ENCODE measurements around the gene SH3PXD2A. TPM values are rescaled to one million over a fixed set of nuclear protein-coding genes. Genes with fewer than 3 reads are reported as not detected.

SH3PXD2A gene
- total and polyA plus RNA-seq, 2 experiments from 2014 or later: 1.8 to 5.0 TPM

GRCh38 chr10:103549349-103549685 lies 306.1 kb downstream of the SH3PXD2A start (continued):
- TF ChIP-seq ZNF462 (CRISPR knock-in tag; IDR thresholded peaks at IDR 0.05) (no peak), CREB1 (CRISPR knock-in tag; IDR thresholded peaks at IDR 0.05; ENCODE audit: low read depth) (no peak), ZNF331 (CRISPR knock-in tag; IDR thresholded peaks at IDR 0.05; ENCODE audit: low read depth) (no peak)

GRCh38 chr10:103548581-103549348 lies 306.6 kb downstream of the SH3PXD2A start:
- no peaks in the 10 kb centered on the region for H3K9me2 ChIP-seq (ENCODE audit: insufficient read depth)
- DNase-seq (ENCODE audit: low spot score) (no peak), ATAC-seq (no peak)
- no peaks in the 10 kb centered on the region for H3F3A ChIP-seq (replicated peaks; ENCODE audit: low read depth)
- TF ChIP-seq ZNF462 (CRISPR knock-in tag; IDR thresholded peaks at IDR 0.05) (no peak), REST (IDR thresholded peaks at IDR 0.05; ENCODE audit: unreplicated experiment) (no peak)
- H4K20me1 ChIP-seq (replicated peaks; ENCODE audit: insufficient read depth): no peaks in the 10 kb centered on the region
- no peak overlapping the region for H2AFZ ChIP-seq
- H3K4me3 ChIP-seq: no peak overlapping the region
- H3K27ac Mint-ChIP-seq: no peak overlapping the region
- no peaks in the 10 kb centered on the region for H3K27me3 ChIP-seq (ENCODE audit: insufficient read depth)
- no peaks in the 10 kb centered on the region for H3K4me1 ChIP-seq (ENCODE audit: insufficient read depth)
- H3K27me3 Mint-ChIP-seq (ENCODE audit: insufficient read depth, low read depth, poor library complexity): peaks cover 11% of the 10 kb centered on the region
- no peak overlapping the region for H3K4me2 ChIP-seq
- no peaks in the 10 kb centered on the region for H3K9me3 Mint-ChIP-seq
- H3K27ac ChIP-seq (ENCODE audit: low read depth): no peak overlapping the region
- no peaks in the 10 kb centered on the region for H3K36me3 ChIP-seq (ENCODE audit: insufficient read depth)
- H3K4me1 Mint-ChIP-seq: peaks cover 5% of the 10 kb centered on the region; the same call in 2 of the 3 replicates
- H3K36me3 Mint-ChIP-seq (ENCODE audit: low read depth): no peaks in the 10 kb centered on the region
- H3K79me2 ChIP-seq (replicated peaks; ENCODE audit: insufficient read depth): no peaks in the 10 kb centered on the region
- H3K4me3 Mint-ChIP-seq: no peak overlapping the region
